SK-N-SH (cell line): ENCODE measurements around the gene MRPL54. TPM values are rescaled to one million over a fixed set of nuclear protein-coding genes. Genes with fewer than 3 reads are reported as not detected.

ENCODE experiments used
- CTCF ChIA-PET: fragments of 300-600, 350-600 bp; formaldehyde crosslinking; extraction: SDS; loops from one replicate; lab custom pipeline; 2021; lab: Yijun Ruan, JAX
- POLR2A ChIA-PET: fragments of 350-600 bp; sonication (Branson Sonifier 250); formaldehyde crosslinking; extraction: SDS; loops from one replicate; lab custom pipeline; 2020; ENCODE audit warnings: antibody characterized with exemption, inconsistent platforms; lab: Yijun Ruan, JAX
- DNase-seq: peaks from one replicate; pipeline ENCODE4 v3.0.0; 2012
- H2AFZ ChIP-seq: fragments of 200-600 bp; sonication (generic); 2 replicates; pipeline ENCODE4 v1.8.1; 2016; ENCODE audit warnings: antibody characterized with exemption, mild to moderate bottlenecking, low read depth
- H3F3A ChIP-seq: fragments of 200-600 bp; sonication (generic); replicated peaks from 2 replicates; pipeline ENCODE3; 2016; ENCODE audit warnings: antibody characterized with exemption, mild to moderate bottlenecking; ENCODE audit not compliant: insufficient read depth
- H3K27ac ChIP-seq, 2 experiments: fragments of 200-500 bp in 1 of 2; fragments of 200-600 bp in 1 of 2; sonication (Bioruptor generic) in 1 of 2; sonication (generic), shearing (Covaris generic) in 1 of 2; 2 replicates each; pipeline versions ENCODE4 v1.5.1 to v1.6.1; 2014 to 2016; ENCODE audit warnings: low read depth in 2 of 2, inconsistent platforms in 1 of 2, low read length in 1 of 2, mild to moderate bottlenecking in 1 of 2, mixed read lengths in 1 of 2
- H3K27me3 ChIP-seq: fragments of 200-600 bp; sonication (generic), shearing (Covaris generic); 2 replicates; pipeline ENCODE4 v1.6.1; 2016; ENCODE audit warnings: mixed run types; ENCODE audit not compliant: insufficient read depth
- H3K36me3 ChIP-seq, 2 experiments: fragments of 200-500 bp in 1 of 2; fragments of 200-600 bp in 1 of 2; sonication (Bioruptor generic) in 1 of 2; sonication (generic) in 1 of 2; replicated peaks in 1 of 2; 2 replicates each; pipeline versions ENCODE3 to v1.5.1; 2014 to 2016; ENCODE audit warnings: low read length in 1 of 2, mild to moderate bottlenecking in 1 of 2; ENCODE audit not compliant: insufficient read depth in 2 of 2, control insufficient read depth in 1 of 2
- H3K4me1 ChIP-seq, 2 experiments: fragments of 200-500 bp in 1 of 2; fragments of 200-600 bp in 1 of 2; sonication (Bioruptor generic) in 1 of 2; sonication (generic), shearing (Covaris generic) in 1 of 2; 2 replicates each; pipeline versions ENCODE4 v1.5.1 to v1.6.1; 2014 to 2016; ENCODE audit warnings: low read depth in 1 of 2, low read length in 1 of 2, mixed run types in 1 of 2; ENCODE audit not compliant: insufficient read depth in 2 of 2, control insufficient read depth in 1 of 2
- H3K4me2 ChIP-seq: fragments of 200-600 bp; sonication (generic), shearing (Covaris generic); 2 replicates; pipeline ENCODE4 v1.6.1; 2017; ENCODE audit warnings: mixed run types
- H3K4me3 ChIP-seq, 2 experiments: fragments of 200-500 bp in 1 of 2; fragments of 200-600 bp in 1 of 2; sonication (Bioruptor generic) in 1 of 2; sonication (generic), shearing (Covaris generic) in 1 of 2; 2 replicates each; pipeline versions ENCODE4 v1.5.1 to v1.8.1; 2014 to 2016; ENCODE audit warnings: low read depth in 2 of 2, inconsistent platforms in 1 of 2, low read length in 1 of 2, mild to moderate bottlenecking in 1 of 2, mixed read lengths in 1 of 2, moderate library complexity in 1 of 2
- H3K79me2 ChIP-seq: fragments of 200-600 bp; sonication (generic); 2 replicates; pipeline ENCODE4 v1.8.1; 2017; ENCODE audit warnings: mild to moderate bottlenecking; ENCODE audit not compliant: insufficient read depth
- H3K9ac ChIP-seq: fragments of 200-600 bp; sonication (generic); 2 replicates; pipeline ENCODE4 v1.6.1; 2017; ENCODE audit warnings: mixed run types
- H3K9me2 ChIP-seq: fragments of 200-600 bp; sonication (generic); 2 replicates; pipeline ENCODE4 v1.6.1; 2017; ENCODE audit warnings: mixed run types
- H3K9me3 ChIP-seq: fragments of 200-600 bp; sonication (generic); 2 replicates; pipeline ENCODE4 v1.6.1; 2017; ENCODE audit warnings: mixed run types, mild to moderate bottlenecking, moderate library complexity
- H4K20me1 ChIP-seq: fragments of 200-600 bp; sonication (generic); 2 replicates; pipeline ENCODE4 v1.6.1; 2017; ENCODE audit warnings: mild to moderate bottlenecking, mixed run types; ENCODE audit not compliant: insufficient read depth
- ELF1 ChIP-seq: IDR thresholded peaks from 2 replicates; pipeline ENCODE4 v1.4.0; 2012
- EP300 ChIP-seq, 2 experiments: IDR thresholded peaks; 2 replicates each; pipeline versions ENCODE4 v1.4.0 to v1.6.1; 2012; ENCODE audit warnings: borderline replicate concordance in 1 of 2, low read depth in 1 of 2, low read length in 1 of 2
- EZH2phosphoT487 ChIP-seq: fragments of 200-600 bp; sonication (generic); IDR thresholded peaks from 2 replicates; pipeline ENCODE4 v1.6.1; 2017; ENCODE audit warnings: low read depth, mixed run types, mild to moderate bottlenecking, antibody characterized with exemption, moderate library complexity, borderline replicate concordance
- FOXM1 ChIP-seq: IDR thresholded peaks from 2 replicates; pipeline ENCODE4 v1.4.0; 2012; ENCODE audit warnings: low read depth, mild to moderate bottlenecking
- GABPA ChIP-seq: IDR thresholded peaks from 2 replicates; pipeline ENCODE4 v1.4.0; 2012; ENCODE audit warnings: low read depth, mild to moderate bottlenecking
- GATA2 ChIP-seq: sonication (generic); formaldehyde crosslinking; IDR thresholded peaks from 2 replicates; pipeline ENCODE4 v1.5.0; 2020; ENCODE audit warnings: mild to moderate bottlenecking, missing genetic modification reagents
- JUND ChIP-seq: IDR thresholded peaks from 2 replicates; pipeline ENCODE4 v1.4.0; 2012
- MEF2A ChIP-seq: IDR thresholded peaks from 2 replicates; pipeline ENCODE4 v1.4.0; 2012; ENCODE audit warnings: low read depth, borderline replicate concordance
- MXI1 ChIP-seq: IDR thresholded peaks from 2 replicates; pipeline ENCODE4 v1.6.1; 2012; ENCODE audit warnings: mild to moderate bottlenecking, low read depth, low read length, improper control_type of control experiment
- NFIC ChIP-seq: IDR thresholded peaks from 2 replicates; pipeline ENCODE4 v1.4.0; 2012; ENCODE audit warnings: borderline replicate concordance
- RAD21 ChIP-seq: IDR thresholded peaks from 2 replicates; pipeline ENCODE4 v1.6.1; 2012; ENCODE audit warnings: mild to moderate bottlenecking, low read length
- RCOR1 ChIP-seq: fragments of 150-350 bp; IDR thresholded peaks from 2 replicates; pipeline ENCODE4 v1.6.1; 2017; ENCODE audit warnings: antibody characterized with exemption, low read length
- RXRA ChIP-seq: IDR thresholded peaks from 2 replicates; pipeline ENCODE4 v1.4.0; 2012; ENCODE audit warnings: low read depth, mild to moderate bottlenecking, borderline replicate concordance
- SIN3A ChIP-seq: IDR thresholded peaks from 2 replicates; pipeline ENCODE4 v1.6.1; 2012; ENCODE audit warnings: low read depth, mild to moderate bottlenecking, low read length, moderate library complexity, borderline replicate concordance
- WGBS: methylation state at CpG from one replicate; pipeline ENCODE4 v1.1.6; 2017; ENCODE audit warnings: low lambda C conversion rate; 5-methylcytosine and 5-hydroxymethylcytosine counted together
- polyA plus RNA-seq, 3 experiments: library from polyadenylated mRNA; depleted of rRNA; stranded (reverse); fragments of >200 nt; gene quantifications; 2 replicates each; pipeline ENCODE4 v1.2.3, GENCODE V29; 2012
- TF ChIP-seq, protein P1 (sequence below): fragments of 150-350 bp; IDR thresholded peaks from 2 replicates; pipeline ENCODE4 v1.6.1; 2016; ENCODE audit warnings: mild to moderate bottlenecking, low read depth, low read length
- TF ChIP-seq, protein P2 (sequence below): IDR thresholded peaks from 2 replicates; pipeline ENCODE4 v1.4.0; 2012; ENCODE audit warnings: low read depth, borderline replicate concordance
- TF ChIP-seq, protein P3 (sequence below): IDR thresholded peaks from 2 replicates; pipeline ENCODE4 v1.4.0; 2012; ENCODE audit warnings: low read depth, borderline replicate concordance
- TF ChIP-seq, protein P4 (sequence below): fragments of 200-600 bp; sonication (generic); IDR thresholded peaks from 2 replicates; pipeline ENCODE4 v1.6.1; 2017; ENCODE audit warnings: antibody characterized with exemption, mild to moderate bottlenecking, moderate library complexity

Gene MRPL54
- polyA plus RNA-seq, 1 of the 3 experiments (the other 2 are of a cell fraction) = 125 TPM

DNA sequence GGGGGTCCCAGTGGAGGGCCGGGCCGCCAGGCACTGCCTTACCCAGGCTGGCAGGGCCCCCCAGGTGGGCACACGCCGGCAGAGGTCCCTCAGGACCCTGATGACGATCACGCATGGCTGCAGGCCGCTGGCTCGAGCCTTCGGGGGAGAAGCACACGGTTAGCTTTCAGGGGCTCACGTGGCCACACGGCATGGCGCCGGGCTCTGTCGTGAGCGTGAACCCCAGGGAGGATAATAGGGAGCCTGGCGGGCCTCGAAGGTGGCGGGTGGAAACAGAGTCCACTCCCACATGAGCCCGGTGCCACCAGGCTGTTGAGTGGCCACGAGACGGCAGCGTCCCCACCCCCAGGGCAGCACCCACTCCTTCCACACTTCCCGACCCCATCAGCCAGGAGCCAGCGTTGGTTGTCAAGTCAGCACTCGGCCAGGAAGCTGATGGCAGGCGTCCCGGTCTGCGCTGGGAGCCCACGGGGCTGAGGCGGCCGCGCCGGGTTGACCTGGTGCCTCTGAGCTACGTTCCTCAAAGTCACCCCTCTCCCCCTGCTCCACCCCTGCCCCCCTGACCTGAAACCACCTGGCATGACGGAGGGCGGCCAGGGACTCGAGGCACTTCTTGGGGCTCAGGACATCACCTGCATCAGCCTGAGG, 48.4 kb downstream of the MRPL54 start:
- TF ChIP-seq, protein P1, sequence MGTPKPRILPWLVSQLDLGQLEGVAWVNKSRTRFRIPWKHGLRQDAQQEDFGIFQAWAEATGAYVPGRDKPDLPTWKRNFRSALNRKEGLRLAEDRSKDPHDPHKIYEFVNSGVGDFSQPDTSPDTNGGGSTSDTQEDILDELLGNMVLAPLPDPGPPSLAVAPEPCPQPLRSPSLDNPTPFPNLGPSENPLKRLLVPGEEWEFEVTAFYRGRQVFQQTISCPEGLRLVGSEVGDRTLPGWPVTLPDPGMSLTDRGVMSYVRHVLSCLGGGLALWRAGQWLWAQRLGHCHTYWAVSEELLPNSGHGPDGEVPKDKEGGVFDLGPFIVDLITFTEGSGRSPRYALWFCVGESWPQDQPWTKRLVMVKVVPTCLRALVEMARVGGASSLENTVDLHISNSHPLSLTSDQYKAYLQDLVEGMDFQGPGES = no peak
- TF ChIP-seq, protein P2, sequence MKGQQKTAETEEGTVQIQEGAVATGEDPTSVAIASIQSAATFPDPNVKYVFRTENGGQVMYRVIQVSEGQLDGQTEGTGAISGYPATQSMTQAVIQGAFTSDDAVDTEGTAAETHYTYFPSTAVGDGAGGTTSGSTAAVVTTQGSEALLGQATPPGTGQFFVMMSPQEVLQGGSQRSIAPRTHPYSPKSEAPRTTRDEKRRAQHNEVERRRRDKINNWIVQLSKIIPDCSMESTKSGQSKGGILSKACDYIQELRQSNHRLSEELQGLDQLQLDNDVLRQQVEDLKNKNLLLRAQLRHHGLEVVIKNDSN = no peak
- TF ChIP-seq, protein P3, sequence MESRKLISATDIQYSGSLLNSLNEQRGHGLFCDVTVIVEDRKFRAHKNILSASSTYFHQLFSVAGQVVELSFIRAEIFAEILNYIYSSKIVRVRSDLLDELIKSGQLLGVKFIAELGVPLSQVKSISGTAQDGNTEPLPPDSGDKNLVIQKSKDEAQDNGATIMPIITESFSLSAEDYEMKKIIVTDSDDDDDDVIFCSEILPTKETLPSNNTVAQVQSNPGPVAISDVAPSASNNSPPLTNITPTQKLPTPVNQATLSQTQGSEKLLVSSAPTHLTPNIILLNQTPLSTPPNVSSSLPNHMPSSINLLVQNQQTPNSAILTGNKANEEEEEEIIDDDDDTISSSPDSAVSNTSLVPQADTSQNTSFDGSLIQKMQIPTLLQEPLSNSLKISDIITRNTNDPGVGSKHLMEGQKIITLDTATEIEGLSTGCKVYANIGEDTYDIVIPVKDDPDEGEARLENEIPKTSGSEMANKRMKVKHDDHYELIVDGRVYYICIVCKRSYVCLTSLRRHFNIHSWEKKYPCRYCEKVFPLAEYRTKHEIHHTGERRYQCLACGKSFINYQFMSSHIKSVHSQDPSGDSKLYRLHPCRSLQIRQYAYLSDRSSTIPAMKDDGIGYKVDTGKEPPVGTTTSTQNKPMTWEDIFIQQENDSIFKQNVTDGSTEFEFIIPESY = no peak
- TF ChIP-seq MEF2A (no peak), ELF1 (no peak), EZH2phosphoT487 (no peak), RXRA (no peak), RAD21 (no peak), EP300 (IDR thresholded peaks at IDR 0.05; ENCODE audit: borderline replicate concordance in 1 of 2, low read depth in 1 of 2, low read length in 1 of 2) (no peak)
- POLR2A ChIA-PET = no interaction called here
- Histone ChIP-seq H3F3A (peaks cover 7% of the 10 kb centered on the region), H2AFZ (no peak overlapping the region), H3K9me3 (no peaks in the 10 kb centered on the region), H3K79me2 (no peaks in the 10 kb centered on the region), H3K4me2 (no peak overlapping the region), H3K36me3 (no peaks in the 10 kb centered on the region), H3K9ac (no peak overlapping the region), H3K27ac (no peak overlapping the region), H4K20me1 (no peaks in the 10 kb centered on the region), H3K4me3 (no peak overlapping the region), H3K9me2 (no peaks in the 10 kb centered on the region), H3K27me3 (no peaks in the 10 kb centered on the region), H3K4me1 (no peaks in the 10 kb centered on the region)
- CTCF ChIA-PET = interaction anchor here (0.8 kb wide), 1 partner anchor 11 kb away, joined by 3 read pairs; no protein-coding TSS in a partner anchor
- DNase-seq = no peak
- WGBS = 75% methylated on average over 18 of the region's 38 CpGs

DNA sequence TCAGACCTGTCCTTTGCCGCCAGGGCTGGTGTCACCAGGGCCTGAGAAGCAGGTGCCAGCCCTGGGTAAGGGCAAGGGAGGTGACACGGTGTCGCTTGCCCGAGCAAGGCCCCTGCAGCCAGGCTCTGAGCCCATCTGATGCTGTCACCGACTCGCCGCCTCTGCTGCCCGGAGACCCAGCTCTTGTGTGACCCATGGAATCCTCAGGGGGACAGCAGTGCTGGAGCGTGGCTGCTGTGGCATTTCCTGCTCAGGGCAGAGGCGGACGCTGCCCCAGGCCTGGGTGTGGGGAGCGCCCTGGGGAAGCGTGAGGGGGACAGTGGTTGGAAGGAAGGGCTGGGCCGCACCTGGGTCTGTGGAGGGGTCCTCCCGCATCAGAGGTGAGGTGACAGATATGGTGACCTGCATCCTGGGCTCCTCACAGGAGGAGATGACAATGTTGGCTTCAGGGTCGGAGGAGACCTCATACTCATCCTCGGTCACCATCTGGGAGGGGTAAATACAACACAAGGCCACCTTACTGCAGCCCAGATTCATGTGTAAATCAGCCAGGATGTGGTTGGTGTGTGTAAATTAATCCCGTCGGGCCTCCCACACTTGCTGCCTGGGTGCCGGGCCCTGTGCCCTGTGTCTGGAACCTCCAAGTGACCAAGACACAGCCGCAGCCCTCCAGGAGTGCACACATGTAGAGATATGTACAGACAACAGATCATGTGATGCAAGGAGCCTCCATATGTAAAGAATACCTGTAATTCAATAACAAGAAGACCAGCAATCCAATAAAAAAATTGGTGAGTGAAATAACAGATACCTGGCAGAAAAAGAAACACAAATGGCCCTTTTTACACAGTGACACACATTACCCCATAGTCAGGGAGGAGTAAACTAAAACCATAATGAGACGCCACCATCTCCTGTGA, 51.3 kb downstream of the MRPL54 start:
- Histone ChIP-seq H3K9me3 (no peaks in the 10 kb centered on the region), H3K4me2 (no peak overlapping the region), H3K36me3 (no peaks in the 10 kb centered on the region), H3K27ac (no peak overlapping the region), H3K4me1 (no peaks in the 10 kb centered on the region), H3K9ac (no peak overlapping the region), H3K4me3 (no peak overlapping the region), H3K9me2 (no peaks in the 10 kb centered on the region), H4K20me1 (no peaks in the 10 kb centered on the region)
- 84% methylated on average over 8 of the region's 22 CpGs for WGBS
- CTCF ChIA-PET = interaction anchor here (1.9 kb wide), 1 partner anchor 8 kb away, joined by 12 read pairs; no protein-coding TSS in a partner anchor
- no peak for DNase-seq
- TF ChIP-seq JUND (no peak), EP300 (IDR thresholded peaks at IDR 0.05; ENCODE audit: borderline replicate concordance in 1 of 2, low read depth in 1 of 2, low read length in 1 of 2) (no peak), FOXM1 (no peak), SIN3A (no peak), NFIC (no peak), ELF1 (no peak), MXI1 (no peak), RCOR1 (no peak), GATA2 (no peak), GABPA (no peak)
- TF ChIP-seq, protein P4, sequence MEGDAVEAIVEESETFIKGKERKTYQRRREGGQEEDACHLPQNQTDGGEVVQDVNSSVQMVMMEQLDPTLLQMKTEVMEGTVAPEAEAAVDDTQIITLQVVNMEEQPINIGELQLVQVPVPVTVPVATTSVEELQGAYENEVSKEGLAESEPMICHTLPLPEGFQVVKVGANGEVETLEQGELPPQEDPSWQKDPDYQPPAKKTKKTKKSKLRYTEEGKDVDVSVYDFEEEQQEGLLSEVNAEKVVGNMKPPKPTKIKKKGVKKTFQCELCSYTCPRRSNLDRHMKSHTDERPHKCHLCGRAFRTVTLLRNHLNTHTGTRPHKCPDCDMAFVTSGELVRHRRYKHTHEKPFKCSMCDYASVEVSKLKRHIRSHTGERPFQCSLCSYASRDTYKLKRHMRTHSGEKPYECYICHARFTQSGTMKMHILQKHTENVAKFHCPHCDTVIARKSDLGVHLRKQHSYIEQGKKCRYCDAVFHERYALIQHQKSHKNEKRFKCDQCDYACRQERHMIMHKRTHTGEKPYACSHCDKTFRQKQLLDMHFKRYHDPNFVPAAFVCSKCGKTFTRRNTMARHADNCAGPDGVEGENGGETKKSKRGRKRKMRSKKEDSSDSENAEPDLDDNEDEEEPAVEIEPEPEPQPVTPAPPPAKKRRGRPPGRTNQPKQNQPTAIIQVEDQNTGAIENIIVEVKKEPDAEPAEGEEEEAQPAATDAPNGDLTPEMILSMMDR = no peak
- TF ChIP-seq, all 33 proteins: peak for 0
- Histone ChIP-seq H3K27me3 (no peaks in the 10 kb centered on the region), H2AFZ (no peak overlapping the region), H3K79me2 (no peaks in the 10 kb centered on the region), H3F3A (no peaks in the 10 kb centered on the region)
- POLR2A ChIA-PET = interaction anchor here (1.0 kb wide), 1 partner anchor 9 kb away, joined by 3 read pairs; no protein-coding TSS in a partner anchor
